GM11168 (cell line): Measurements from ENCODE around the gene TEFM.
"Not testable (repeated sequence)": the region's sequence is repeated elsewhere in the genome, so short reads cannot be mapped to it uniquely, and the experiment has no call there.

Source experiments
- in situ Hi-C: fragments of 300-500 bp; cut with MboI; formaldehyde crosslinking; loops from one replicate; pipeline ENCODE4 v1.12.0; 2022; ENCODE audit warnings: low sequenced_read_pairs; ENCODE audit not compliant: unreplicated experiment

TEFM gene, protein sequence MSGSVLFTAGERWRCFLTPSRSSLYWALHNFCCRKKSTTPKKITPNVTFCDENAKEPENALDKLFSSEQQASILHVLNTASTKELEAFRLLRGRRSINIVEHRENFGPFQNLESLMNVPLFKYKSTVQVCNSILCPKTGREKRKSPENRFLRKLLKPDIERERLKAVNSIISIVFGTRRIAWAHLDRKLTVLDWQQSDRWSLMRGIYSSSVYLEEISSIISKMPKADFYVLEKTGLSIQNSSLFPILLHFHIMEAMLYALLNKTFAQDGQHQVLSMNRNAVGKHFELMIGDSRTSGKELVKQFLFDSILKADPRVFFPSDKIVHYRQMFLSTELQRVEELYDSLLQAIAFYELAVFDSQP

DNA sequence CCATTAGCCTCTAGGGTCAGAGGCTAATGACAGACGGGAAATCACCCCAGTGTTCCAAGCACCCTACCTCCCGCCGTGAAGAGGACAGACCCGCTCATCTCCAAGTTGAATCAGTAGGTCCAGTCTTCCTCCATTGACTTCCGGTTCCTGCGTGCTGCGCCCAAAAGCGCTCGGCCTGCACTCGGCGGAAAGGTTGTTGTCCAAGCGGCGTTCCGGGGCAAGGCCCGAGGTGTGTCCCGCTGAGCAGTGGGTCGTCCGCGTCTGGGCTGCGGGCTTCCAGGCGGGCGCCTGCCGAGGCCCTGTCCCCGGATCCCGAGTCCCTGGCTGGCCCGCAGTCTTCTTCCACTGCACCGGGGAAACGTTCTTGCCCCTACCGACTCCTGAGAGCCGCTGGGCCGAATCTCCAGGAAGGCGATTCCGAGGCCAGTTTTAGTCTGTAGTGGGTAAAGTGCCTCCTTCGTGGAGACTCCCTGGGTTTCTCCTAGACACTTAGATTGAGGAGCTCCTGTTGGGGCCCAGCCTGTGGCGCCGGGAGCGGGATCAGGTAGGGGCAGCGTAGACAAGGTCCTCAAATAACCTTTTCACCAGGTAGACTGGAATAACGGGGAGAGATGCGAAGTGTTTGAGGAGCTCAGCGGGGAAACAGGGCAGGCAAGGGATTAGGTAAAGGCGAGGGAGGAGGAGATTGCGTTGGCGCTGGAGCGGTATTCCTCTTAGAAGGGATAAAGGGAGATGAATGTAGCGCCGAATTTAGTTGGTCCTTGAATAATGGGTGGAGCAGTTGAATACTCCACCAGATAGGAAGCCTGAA is at the start of gene TEFM:
TEFM (minus strand) TSS at position 138 of the 811 bp plus-strand sequence; CDS start at position 98, 40 bp downstream.
- in situ Hi-C loops, result no loop called here

DNA sequence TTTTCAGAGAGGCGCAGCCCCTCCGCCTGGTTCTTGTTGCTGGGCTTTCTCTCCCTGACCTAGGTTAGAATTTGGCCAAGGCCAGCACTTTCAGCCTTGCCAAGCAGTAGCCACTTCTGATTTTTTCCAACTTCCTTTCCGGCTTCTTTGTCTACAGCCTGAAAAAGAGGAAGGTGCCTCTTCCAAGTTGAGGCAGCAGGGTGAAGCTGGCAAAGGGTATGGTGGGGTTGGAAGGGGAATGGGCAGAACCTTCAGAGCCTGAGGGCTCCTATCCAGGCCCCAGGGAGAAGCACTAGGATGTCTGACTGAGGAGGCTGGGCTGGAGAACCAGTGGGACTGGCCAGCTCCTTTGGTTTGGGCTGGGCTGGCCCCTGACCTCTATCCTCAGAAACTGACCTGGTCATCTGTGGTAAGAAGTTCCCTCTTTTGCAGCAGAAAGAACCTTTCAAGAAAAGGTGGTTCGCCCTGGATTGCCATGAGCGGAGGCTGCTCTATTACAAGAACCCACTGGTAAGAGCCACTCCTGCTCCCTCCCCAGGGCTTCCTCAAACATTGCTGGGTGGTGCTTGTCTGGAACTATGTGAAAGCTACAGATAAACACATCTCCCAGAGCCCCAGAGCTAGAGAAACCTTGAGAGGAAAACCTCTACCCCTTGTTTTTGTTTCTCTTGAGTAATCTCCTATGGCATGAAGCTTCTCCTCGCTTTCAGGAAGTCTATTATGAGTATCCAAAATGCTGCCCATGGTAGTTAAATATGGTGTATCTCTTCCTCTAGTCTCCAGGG is 48.2 kb upstream of the TEFM start:
- in situ Hi-C loops, result no loop called here

DNA sequence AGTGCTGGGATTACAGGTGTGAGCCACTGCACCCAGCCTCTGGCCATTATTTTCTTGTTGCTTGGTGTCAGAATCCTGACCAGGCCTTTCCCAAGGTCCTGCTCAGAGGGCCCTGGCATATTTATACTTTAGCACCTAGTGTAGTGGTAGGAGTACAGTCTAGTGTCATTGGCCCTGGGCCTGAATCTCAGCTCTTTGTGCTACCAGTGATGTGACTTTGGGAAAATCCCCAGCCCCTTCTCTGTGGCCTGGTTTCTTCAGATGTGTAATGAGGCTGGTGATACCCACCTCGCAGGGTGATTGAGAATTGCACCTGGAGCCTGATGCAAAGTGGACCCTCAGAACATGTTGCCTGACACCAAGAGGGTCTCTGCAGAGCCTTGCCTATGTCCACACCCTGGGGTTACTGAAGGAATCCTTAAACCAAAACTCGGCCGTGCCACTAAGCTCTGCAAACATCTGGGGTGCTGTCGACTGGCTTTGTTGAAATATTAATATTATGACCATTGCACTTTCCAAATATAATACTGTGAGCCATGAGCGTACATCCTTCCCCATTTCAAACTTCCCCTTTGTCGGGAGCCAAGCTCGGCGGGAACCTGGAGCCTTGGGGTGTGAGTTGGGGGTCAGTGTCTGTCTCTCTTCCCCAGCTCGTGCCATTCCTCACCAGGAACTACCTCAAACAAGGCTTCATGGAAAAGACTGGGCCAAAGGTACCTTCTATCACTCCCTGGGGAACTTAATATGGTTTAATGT is 46.8 kb upstream of the TEFM start:
- in situ Hi-C loops, result no loop called here

DNA sequence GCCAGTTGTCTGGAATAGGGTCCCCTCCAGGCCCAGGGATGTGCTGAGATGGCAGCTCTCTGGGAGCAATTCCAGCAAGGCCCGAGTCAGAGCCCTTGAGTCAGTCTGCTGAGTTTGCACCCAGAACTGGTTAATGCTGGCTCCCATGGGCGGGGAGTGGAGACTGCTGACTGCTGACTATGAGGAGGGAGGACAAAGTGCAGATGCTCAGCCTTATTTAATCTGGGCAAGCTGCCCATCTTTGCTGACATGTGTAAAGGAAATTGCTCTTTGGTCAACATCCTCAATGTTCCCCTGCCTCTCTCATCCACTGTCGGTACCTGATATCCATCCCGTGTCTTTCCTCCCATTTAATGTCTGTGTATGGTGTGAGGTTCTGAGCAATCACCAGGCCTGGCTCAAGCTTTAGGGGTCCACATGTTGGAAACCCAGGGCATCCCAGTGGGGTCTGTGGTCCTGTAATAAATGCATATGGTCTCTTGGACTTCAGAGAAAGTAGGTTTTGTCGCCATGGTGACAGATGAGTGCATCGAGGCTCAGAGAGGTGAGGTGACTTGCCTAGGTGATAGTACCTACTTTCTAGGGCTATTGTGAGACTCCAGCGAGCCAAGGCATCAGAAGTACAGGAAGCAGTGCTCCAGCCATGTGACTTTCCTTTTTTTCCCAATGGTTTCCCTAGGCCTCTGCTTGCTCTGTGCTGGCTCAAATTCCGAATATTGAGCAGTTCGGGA is 44.8 kb upstream of the TEFM start:
- in situ Hi-C loops, result no loop called here

DNA sequence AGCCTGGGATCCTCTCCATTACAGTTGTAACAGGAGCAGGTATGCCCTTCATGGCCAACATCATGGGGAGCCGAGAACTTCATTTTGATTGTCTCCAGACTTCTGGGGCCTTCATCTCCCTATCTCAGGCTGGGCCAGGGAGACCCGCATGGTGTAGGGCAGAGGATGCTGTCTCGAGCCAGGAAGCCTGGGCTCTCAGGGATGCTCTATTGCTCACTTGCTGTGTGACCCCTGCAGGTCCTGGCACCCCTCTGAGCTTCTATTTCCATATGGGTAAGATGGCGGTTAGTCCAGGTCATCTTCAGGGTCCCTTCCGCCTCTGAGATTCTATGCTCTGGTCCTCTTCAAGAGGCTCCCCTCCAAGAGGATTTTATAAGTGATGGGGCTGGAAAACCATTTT is 44.2 kb upstream of the TEFM start:
- in situ Hi-C loops, result no loop called here

DNA sequence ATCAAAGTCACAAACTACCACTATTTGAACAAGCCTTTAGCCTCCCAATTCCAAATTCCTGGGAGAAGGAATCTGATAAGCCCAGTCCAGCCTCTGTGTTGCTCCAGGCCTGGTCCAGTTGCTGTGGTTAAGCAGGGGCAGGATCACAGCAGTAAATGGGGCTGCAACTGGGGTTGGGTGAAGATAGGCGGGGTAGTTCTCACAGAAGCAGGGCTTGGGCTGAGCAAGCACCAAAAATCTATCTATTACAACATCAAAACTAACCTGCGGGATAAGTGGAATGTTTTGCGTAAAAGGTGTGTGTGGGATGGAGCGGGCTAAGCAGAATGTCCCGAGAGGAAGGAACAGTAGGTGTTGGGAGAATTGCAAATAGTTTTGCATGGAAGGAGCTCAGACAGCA is 41.8 kb upstream of the TEFM start:
- in situ Hi-C loops, result no loop called here

DNA sequence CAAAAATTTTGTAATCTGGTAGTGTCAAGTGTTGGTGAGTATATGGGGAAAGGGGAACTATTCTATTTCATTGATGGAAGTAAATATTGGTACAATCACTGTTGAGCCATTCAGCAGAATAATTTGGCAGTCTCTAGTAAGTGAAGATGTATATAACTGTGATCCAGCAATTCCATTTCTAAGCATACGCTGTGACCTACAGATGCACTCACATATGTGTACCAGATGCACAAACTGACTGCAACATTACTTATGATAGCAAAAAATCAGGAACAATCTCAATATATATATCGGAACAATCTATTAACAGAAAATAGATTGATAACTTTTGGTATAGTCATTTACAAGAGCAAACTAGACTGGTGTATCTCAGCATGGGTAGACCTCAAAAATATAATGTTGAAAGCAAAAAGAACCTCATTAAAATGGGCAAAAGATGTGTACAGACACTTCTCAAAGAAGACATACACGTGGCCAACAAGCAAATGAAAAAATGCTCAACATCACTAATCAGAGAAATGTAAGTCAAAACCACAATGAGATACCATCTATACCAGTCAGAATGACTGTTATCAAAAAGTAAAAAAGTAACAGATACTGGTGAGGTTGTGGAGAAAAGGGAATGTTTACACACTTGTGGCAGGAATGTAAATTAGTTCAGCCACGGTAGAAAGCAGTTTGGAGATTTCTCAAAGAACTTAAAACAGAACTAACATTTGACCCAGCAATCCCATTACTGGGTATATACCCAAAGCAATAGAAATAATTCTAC is 36.5 kb upstream of the TEFM start:
- in situ Hi-C loops, result no loop called here

DNA sequence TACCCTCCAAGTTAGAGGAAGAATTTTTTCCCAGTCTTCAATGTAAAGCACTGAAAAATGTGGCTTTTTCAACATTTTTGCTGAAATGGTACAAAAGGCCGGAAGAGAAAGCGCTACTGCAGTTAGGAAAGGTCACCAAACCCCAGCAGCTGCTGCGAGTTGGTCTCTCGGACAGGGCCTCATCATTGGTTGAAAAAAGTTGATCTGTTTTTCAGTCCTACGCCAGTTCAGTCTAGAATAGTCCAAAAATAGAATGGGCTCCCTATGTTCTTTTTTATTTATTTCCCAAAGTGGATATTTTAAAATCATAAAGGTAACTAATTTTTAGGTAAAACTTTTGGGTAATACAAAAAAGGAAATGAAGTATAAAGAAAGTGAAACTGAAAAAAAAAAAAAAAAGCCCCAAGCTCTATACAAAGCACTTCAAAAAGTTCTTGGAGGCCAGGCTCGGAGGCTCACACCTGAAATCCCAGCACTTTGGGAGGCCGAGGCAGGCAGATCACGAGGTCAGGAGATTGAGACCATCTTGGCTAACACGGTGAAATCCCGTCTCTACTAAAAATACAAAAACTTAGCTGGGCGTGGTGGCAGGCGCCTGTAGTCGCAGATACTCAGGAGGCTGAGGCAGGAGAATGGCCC is 33.1 kb upstream of the TEFM start:
- in situ Hi-C loops, result no loop called here

DNA sequence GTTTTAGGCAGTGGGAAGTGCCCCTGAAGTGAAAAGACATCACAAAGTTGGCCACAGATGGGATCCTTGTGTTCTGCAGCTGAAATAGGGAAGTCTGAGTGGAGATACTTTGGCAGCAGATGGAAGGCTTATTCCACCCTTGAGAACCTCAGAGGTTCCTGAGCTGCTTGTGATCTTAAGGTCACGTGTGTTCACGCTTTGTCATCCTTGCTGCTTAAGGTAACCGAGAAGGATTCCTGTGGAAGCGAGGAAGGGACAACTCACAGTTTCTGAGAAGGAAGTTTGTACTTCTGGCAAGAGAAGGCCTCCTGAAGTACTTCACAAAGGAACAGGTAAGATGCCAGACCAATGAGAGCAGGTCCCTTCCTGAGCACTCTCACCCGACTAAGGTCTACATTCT is 27.9 kb upstream of the TEFM start:
- in situ Hi-C loops, result no loop called here

DNA sequence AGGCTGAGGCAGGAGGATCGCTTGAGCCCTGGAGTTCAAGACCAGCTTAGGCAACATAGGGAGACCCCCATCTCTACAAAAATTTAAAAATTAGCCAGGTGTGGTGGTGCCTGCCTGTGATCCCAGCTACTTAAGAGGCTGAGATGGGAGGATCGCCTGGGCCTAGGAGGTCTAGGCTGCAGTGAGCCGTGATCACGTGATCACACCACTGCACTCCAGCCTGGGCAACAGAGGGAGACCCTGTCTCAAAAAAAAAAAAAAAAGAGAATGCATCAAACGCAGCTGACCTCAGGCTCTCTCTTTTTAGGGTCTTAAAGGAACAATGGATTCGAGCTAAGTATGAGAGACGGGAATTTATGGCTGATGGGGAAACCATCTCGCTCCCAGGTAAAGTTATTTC is 25.5 kb upstream of the TEFM start:
- in situ Hi-C loops, result not testable (repeated sequence)

DNA sequence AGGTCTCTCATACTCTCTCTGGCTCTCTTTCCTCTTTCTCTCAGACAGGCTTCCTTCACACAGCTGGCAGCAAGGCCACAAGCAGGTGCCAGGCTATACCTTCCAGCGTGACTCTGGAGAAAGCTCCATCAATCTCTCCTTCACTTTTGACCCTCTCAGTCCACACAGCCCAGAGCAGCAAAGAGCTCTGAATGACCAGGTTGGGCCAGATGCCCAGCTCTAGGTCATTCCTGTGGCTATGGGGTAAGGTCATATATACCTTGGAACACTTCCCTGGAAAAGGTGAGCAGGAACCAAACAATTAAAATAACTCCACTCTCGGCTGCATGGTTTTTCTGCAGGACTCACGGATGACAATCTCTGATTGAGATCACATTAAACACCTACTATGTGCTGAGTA is 24.5 kb upstream of the TEFM start:
- in situ Hi-C loops, result no loop called here

DNA sequence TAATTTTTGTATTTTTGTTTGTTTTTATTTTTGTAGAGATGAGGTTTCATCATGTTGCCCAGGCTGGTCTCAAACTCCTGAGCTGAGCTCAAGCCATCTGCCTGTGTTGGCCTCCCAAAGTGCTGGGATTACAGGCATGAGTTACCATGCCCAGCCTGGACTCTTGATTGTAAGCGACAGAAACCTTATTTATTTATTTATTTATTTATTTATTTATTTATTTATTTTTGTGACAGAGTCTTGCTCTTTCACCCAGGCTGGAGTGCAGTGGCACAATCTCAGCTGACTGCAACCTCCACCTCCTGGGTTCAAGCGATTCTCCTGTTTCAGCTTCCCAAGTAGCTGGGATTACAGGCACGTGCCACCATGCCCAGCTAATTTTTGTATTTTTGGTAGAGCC is 23.8 kb upstream of the TEFM start:
- in situ Hi-C loops, result not testable (repeated sequence)

DNA sequence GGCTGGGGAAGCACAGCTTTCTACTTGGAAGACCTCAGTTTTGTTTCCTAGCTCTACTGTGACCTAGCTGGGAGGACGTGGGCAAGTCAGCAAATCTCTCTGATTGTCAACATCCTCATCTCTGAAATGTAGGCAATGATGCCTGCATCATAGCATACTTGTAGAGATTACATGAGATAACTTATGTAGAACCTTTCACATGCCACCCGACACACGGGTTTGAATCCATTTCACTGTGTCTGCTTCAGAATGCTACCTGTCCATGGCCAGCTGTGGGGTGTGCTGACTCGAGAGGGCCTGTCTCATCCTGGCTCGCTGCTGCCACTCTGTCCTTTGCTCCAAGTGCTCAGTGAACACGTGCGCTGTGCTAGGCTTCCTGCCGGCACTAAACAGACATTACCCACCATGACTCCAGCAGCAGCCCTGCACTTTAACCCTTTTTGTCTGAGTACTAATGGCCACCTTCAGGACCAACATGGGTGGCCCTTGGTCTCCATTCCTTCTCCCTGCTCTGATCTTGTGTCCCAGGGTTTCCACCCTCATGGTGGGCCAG is 23.1 kb upstream of the TEFM start:
- in situ Hi-C loops, result no loop called here

DNA sequence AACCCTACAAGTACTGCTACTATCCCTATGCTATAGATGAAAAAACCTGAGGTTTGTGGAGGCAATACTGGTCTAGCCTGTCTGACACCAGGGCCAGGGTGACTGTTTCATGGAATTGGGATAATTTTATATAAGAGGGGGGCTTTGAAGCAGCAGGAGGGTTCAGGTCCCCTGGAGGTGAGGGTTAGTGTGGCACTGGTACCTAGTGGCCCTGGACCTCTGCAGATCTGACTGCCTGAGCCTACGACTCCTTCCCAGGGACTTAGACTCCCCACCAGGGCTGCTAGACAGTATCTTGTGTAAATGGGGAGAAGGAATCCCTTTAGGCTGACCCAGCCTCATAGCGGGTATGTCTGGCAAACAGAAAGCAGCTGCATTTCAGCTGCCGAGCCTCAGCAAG is 22.5 kb upstream of the TEFM start:
- in situ Hi-C loops, result no loop called here

DNA sequence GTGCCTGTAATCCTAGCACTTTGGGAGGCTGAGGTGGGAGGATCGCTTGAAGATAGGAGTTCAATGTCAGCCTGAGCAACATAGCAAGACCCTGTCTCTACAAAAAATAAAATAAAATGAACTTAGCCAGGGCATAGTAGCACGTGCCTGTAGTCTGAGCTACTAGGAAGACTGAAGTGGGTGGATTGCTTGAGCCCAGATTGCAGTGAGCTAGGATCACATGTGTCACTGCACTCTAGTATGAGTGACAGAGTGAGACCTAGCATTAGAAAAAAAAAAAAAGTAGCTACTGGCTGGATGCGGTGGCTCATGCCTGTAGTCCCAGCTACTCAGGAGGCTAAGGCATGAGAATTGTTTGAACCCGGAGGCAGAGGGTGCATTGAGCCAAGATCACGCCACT is 21.7 kb upstream of the TEFM start:
- in situ Hi-C loops, result no loop called here

DNA sequence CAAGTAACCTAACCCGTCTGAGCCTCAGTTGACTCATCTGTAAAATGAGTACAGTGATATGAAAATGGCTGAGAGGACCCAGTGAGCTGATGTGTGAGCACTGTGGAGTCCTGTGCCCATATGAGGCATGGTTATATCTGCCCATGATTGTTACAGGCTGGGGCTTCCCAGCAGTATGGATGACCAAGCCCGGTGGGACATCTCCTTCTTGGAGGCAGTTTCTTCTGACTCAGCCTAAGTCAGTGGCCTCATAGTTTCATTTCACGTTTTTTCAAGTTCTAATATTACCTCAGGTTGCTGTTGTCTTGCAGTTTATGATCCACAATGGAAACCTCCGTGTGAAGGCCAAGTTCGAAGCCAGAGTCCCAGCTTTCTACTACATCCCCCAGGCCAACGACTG is 20.5 kb upstream of the TEFM start:
- in situ Hi-C loops, result no loop called here

DNA sequence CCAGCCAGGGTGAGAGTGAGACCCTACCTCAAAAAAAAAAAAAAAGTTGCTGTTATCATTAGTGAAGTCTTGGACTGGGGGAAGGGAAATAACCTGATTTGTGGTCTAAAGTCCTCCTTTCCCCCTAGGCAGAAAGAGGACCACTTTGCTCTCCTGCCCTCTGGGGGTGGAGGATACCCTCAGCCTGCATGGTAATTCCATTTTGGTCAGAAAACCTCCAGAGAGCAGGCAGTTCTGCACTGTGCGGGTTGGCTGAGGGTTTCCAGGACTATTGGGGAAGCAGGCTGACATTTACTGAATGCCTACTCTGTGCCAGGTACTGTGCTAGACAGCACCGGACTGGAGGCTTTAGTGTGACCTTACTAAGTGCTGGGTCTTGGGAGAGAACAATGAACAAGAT is 18.3 kb upstream of the TEFM start:
- in situ Hi-C loops, result no loop called here
